ENCODE measurements around the gene HAP1.

DNA sequence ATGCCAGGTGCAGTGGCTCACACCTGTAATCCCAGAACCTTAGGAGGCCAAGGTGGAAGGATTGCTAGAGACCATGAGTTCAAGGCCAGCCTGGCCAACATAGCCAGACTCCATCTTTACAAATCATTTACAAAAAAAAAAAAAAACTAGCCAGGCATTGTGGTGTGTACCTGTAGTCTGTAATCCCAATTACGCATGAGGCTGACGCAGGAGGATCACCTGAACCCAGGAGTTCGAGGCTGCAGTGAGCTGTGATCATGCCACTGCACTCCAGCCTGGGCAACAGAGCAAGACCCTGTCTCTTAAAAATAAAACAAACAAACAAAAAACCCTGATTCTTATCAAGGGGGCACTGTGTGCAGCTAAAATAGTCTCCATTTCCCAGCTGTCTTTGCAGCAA lies 16.8 kb upstream of the HAP1 start:
- TF ChIP-seq, protein P1, sequence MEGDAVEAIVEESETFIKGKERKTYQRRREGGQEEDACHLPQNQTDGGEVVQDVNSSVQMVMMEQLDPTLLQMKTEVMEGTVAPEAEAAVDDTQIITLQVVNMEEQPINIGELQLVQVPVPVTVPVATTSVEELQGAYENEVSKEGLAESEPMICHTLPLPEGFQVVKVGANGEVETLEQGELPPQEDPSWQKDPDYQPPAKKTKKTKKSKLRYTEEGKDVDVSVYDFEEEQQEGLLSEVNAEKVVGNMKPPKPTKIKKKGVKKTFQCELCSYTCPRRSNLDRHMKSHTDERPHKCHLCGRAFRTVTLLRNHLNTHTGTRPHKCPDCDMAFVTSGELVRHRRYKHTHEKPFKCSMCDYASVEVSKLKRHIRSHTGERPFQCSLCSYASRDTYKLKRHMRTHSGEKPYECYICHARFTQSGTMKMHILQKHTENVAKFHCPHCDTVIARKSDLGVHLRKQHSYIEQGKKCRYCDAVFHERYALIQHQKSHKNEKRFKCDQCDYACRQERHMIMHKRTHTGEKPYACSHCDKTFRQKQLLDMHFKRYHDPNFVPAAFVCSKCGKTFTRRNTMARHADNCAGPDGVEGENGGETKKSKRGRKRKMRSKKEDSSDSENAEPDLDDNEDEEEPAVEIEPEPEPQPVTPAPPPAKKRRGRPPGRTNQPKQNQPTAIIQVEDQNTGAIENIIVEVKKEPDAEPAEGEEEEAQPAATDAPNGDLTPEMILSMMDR (conservative IDR thresholded peaks at IDR 0.05 in 1 of 2, IDR thresholded peaks at IDR 0.05 in 1 of 2; ENCODE audit: low read depth in 1 of 2, low read length in 2 of 2): no peak
- no peak for TF ChIP-seq EZH2 (IDR thresholded peaks at IDR 0.05; ENCODE audit: low read length, missing control alignments)

All from fibroblast of lung (primary cell).